Neuronal stem cell (in vitro differentiated cells): ENCODE data around the gene RPS6KA5.
A peak's percentile ranks its signal among the peaks of the same experiment; 100 is the strongest.
"Not testable (repeated sequence)": the region's sequence is repeated elsewhere in the genome, so short reads cannot be mapped to it uniquely, and the experiment has no call there.

ENCODE experiments used
- DNase-seq: peaks from one replicate; pipeline ENCODE4 v3.0.0-alpha.2; 2013; ENCODE audit warnings: low spot score
- H2AFZ ChIP-seq: one replicate; pipeline ENCODE4 v1.6.1; 2013; ENCODE audit warnings: mild to moderate bottlenecking, low read length, inconsistent platforms
- H2AK5ac ChIP-seq: 2 replicates; pipeline ENCODE4 v1.6.1; 2013; ENCODE audit warnings: low read depth, mild to moderate bottlenecking, inconsistent platforms, low read length, moderate library complexity, mixed read lengths
- H2BK120ac ChIP-seq: 2 replicates; pipeline ENCODE4 v1.6.1; 2013; ENCODE audit warnings: low read depth, mild to moderate bottlenecking, inconsistent platforms, low read length, moderate library complexity, mixed read lengths
- H2BK12ac ChIP-seq: one replicate; pipeline ENCODE4 v1.6.1; 2013; ENCODE audit warnings: low read length, inconsistent platforms
- H2BK15ac ChIP-seq: 2 replicates; pipeline ENCODE4 v1.6.1; 2013; ENCODE audit warnings: mild to moderate bottlenecking, low read length, inconsistent platforms, mixed read lengths
- H2BK5ac ChIP-seq: one replicate; pipeline ENCODE4 v1.6.1; 2013; ENCODE audit warnings: inconsistent platforms, mild to moderate bottlenecking, low read length, moderate library complexity
- H3K14ac ChIP-seq: one replicate; pipeline ENCODE4 v1.6.1; 2013; ENCODE audit warnings: low read length, inconsistent platforms
- H3K18ac ChIP-seq: 2 replicates; pipeline ENCODE4 v1.6.1; 2013; ENCODE audit warnings: low read length, inconsistent platforms
- H3K23ac ChIP-seq: 2 replicates; pipeline ENCODE4 v1.6.1; 2013; ENCODE audit warnings: low read depth, mild to moderate bottlenecking, mixed read lengths, low read length, inconsistent platforms; ENCODE audit not compliant: poor library complexity
- H3K27ac ChIP-seq: replicated peaks from 3 replicates; pipeline ENCODE4 v1.5.1; 2013; ENCODE audit warnings: low read length, inconsistent platforms
- H3K27me3 ChIP-seq, 3 experiments: 2 replicates each; pipeline ENCODE4 v1.6.1; 2013; ENCODE audit warnings: low read length in 3 of 3, mild to moderate bottlenecking in 2 of 3, inconsistent platforms in 1 of 3, low read depth in 1 of 3, mixed read lengths in 1 of 3, moderate library complexity in 1 of 3; ENCODE audit not compliant: control insufficient read depth in 3 of 3, insufficient read depth in 3 of 3
- H3K36me3 ChIP-seq, 2 donors: replicated peaks in 1 of 2; 2 replicates each; pipeline ENCODE4 v1.6.1; 2013; ENCODE audit warnings: low read length in 2 of 2; ENCODE audit not compliant: control insufficient read depth in 2 of 2, insufficient read depth in 2 of 2
- H3K4ac ChIP-seq: 2 replicates; pipeline ENCODE4 v1.6.1; 2013; ENCODE audit warnings: inconsistent platforms, mild to moderate bottlenecking, low read length, moderate library complexity
- H3K4me1 ChIP-seq, 2 donors: 1 replicate in 1 of 2; 2 replicates in 1 of 2; pipeline ENCODE4 v1.6.1; 2013; ENCODE audit warnings: low read length in 2 of 2, low read depth in 1 of 2; ENCODE audit not compliant: control insufficient read depth in 2 of 2, insufficient read depth in 1 of 2
- H3K4me2 ChIP-seq: one replicate; pipeline ENCODE4 v1.6.1; 2013; ENCODE audit warnings: mild to moderate bottlenecking, low read length, inconsistent platforms; ENCODE audit not compliant: insufficient read depth, poor library complexity, severe bottlenecking
- H3K4me3 ChIP-seq, 2 donors: 2 replicates each; pipeline ENCODE4 v1.5.1; 2013; ENCODE audit warnings: low read length in 2 of 2, mild to moderate bottlenecking in 2 of 2, inconsistent platforms in 1 of 2, moderate library complexity in 1 of 2
- H3K79me1 ChIP-seq: one replicate; pipeline ENCODE4 v1.6.1; 2013; ENCODE audit warnings: low read depth, mild to moderate bottlenecking, inconsistent platforms, low read length, moderate library complexity
- H3K9ac ChIP-seq: one replicate; pipeline ENCODE4 v1.6.1; 2013; ENCODE audit warnings: mild to moderate bottlenecking, low read depth, low read length, inconsistent platforms; ENCODE audit not compliant: poor library complexity
- H3K9me3 ChIP-seq, 2 donors: replicated peaks in 1 of 2; 2 replicates each; pipeline versions ENCODE3 to v1.6.1; 2013; ENCODE audit warnings: low read length in 2 of 2, mild to moderate bottlenecking in 2 of 2, inconsistent platforms in 1 of 2, low read depth in 1 of 2, mixed read lengths in 1 of 2, moderate library complexity in 1 of 2; ENCODE audit not compliant: control insufficient read depth in 2 of 2, insufficient read depth in 1 of 2
- H4K8ac ChIP-seq: one replicate; pipeline ENCODE4 v1.6.1; 2013; ENCODE audit warnings: low read depth, mild to moderate bottlenecking, inconsistent platforms, low read length, moderate library complexity
- H4K91ac ChIP-seq: one replicate; pipeline ENCODE4 v1.6.1; 2013; ENCODE audit warnings: low read length, low read depth, mild to moderate bottlenecking, inconsistent platforms; ENCODE audit not compliant: poor library complexity
- WGBS, 2 donors: extraction: QIAGEN DNeasy Blood & Tissue Kit; methylation state at CpG; one replicate each; pipeline ENCODE4 v1.1.7; 2013; ENCODE audit warnings: missing lambda C conversion rate in 2 of 2, mixed read lengths in 1 of 2; ENCODE audit not compliant: insufficient read length in 2 of 2, insufficient replicate concordance in 1 of 2; ENCODE audit errors: extremely low coverage in 2 of 2; 5-methylcytosine and 5-hydroxymethylcytosine counted together

RPS6KA5 gene

DNA sequence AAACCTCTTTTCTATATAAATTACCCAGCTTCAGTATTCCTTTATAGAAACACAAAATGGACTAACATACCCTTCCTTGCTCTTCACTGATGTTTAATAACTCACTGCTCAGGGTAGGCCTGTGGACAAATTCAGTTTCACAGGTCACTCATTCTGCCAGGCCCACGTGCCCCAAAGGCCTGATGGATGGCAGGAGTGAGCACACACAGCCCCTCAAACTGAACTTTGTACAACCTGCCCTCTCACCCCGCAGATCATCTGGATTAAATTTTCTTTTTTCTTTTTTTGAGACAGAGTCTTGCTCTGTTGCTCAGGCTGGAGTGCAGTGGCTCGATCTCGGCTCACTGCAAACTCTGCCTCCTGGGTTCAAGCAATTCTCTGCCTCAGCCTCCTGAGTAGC lies 219.8 kb downstream of the RPS6KA5 start:
- H3K36me3 ChIP-seq, H3K27ac ChIP-seq, H2AK5ac ChIP-seq, H3K4ac ChIP-seq, H2BK5ac ChIP-seq, H3K23ac ChIP-seq, H2BK12ac ChIP-seq, H3K9ac ChIP-seq, H3K18ac ChIP-seq, H3K27me3 ChIP-seq, H4K8ac ChIP-seq, H3K79me1 ChIP-seq, H3K9me3 ChIP-seq, DNase-seq, H3K4me1 ChIP-seq, H2AFZ ChIP-seq, H2BK120ac ChIP-seq, H3K14ac ChIP-seq, H3K4me2 ChIP-seq, H2BK15ac ChIP-seq, H4K91ac ChIP-seq, H3K4me3 ChIP-seq: not testable (repeated sequence)
- WGBS, 2 donors = no CpG with 5 or more reads among the region's 4 CpGs

DNA sequence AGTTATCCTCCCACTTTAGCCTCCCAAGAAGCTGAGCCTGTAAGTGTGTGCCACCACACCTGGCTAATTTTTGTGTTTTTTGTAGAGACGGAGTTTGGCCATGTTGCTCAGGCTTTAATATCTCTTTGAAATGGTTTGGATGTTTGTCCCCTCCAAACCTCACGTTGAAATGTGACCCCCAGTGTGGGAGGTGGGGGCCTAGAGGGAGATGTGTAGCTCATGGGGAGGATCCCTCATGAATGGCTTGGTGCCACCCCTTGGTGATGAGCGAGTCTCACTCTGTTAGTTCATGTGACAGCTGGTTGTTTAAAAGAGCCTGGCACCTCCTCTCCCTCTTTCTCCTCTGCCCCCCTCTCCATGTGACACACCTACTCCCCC lies 220.6 kb downstream of the RPS6KA5 start:
- Histone ChIP-seq H3K18ac (no peak overlapping the region), H3K9ac (no peak overlapping the region), H2AK5ac (no peak overlapping the region), H3K27ac (no peak overlapping the region), H2AFZ (no peak overlapping the region), H3K14ac (no peak overlapping the region), H3K27me3 (no peaks in the 10 kb centered on the region), H3K23ac (no peak overlapping the region), H3K4ac (no peak overlapping the region), H3K4me2 (no peak overlapping the region), H4K8ac (no peak overlapping the region), H2BK15ac (no peak overlapping the region), H3K4me1 (peaks cover 0 to 4% of the 10 kb centered on the region in 2 donors), H3K9me3 (no peaks in the 10 kb centered on the region), H3K79me1 (no peaks in the 10 kb centered on the region), H3K36me3 (no peaks in the 10 kb centered on the region), H3K4me3 (no peak overlapping the region), H2BK12ac (no peak overlapping the region), H4K91ac (no peak overlapping the region), H2BK5ac (no peak overlapping the region), H2BK120ac (no peak overlapping the region)
- no peak for DNase-seq
- WGBS, 2 donors = no CpG with 5 or more reads among the region's 3 CpGs

DNA sequence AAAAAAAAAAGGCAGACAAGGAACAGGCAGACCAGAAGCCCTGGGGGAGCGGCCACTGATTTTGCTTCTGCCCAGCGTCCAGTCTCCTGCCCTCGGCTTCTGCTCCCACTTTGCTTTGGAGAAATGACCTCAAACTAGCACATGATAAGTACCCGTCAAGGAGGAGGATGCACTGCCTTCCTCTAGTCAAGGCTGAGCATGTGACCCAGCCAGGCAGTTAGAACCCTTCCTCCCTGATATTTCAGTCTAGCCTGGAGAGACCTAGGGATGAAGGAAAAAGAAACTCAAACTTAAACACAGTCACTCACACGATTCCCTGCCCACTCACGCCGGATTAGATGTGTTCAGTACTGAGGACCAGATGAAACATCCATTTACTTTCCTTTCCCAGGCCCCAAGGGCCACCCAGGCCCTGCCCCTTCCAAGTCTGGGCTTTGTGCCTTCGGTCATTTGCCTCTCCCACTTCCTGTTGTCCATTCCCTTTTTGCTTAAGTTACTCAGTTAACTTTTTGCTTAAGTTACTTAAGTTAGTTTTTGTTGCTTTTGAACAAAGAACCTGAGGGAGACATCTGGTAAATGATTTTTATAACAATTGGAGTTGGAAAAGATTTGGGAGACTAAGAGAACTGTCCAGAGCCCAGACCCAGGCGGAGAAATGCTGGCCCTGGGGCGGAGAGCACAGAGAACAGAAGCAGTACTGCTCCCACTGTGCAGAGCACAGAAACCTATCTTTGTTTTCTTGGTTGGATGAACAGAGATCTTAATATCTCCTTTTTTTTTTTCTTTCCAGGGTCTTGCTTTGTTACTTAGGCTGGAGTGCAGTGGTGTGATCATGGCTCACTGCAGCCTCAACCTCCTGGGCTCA lies 221.2 kb downstream of the RPS6KA5 start:
- Histone ChIP-seq H3K14ac (no peak overlapping the region), H4K8ac (no peak overlapping the region), H3K4me1 (peaks cover 0 to 4% of the 10 kb centered on the region in 2 donors), H3K27me3 (no peaks in the 10 kb centered on the region), H2BK15ac (no peak overlapping the region), H2AK5ac (no peak overlapping the region), H2BK5ac (no peak overlapping the region), H3K36me3 (no peaks in the 10 kb centered on the region), H3K9me3 (no peaks in the 10 kb centered on the region), H3K4me2 (no peak overlapping the region), H2BK12ac (no peak overlapping the region), H3K27ac (no peak overlapping the region), H4K91ac (no peak overlapping the region), H2AFZ (peak overlapping the region; percentile 79), H3K23ac (no peak overlapping the region), H3K9ac (no peak overlapping the region), H3K4ac (no peak overlapping the region), H3K79me1 (no peaks in the 10 kb centered on the region), H3K18ac (no peak overlapping the region), H3K4me3 (no peak overlapping the region), H2BK120ac (no peak overlapping the region)
- DNase-seq = no peak
- WGBS, 2 donors = no CpG with 5 or more reads among the region's 10 CpGs

DNA sequence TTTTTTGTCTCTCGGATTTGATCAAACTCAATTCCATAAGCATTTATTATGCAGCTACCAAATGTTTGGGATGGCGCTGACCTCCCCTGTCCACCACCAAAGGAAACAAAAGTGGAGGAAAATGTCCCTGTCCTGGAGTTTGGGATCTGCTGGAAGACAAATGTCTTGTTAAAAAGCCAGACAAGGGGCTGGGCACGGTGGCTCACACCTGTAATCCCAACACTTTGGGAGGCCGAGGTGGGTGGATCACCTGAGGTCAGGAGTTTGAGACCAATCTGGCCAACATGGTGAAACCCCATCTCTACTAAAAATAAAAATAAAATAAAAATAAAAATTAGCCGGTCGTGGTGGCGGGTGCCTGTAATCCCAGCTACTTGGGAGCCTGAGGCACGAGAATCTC lies 221.9 kb downstream of the RPS6KA5 start:
- not testable (repeated sequence) for H3K79me1 ChIP-seq, H2AK5ac ChIP-seq, H3K14ac ChIP-seq, H3K27me3 ChIP-seq, H3K27ac ChIP-seq, H3K18ac ChIP-seq, H3K9ac ChIP-seq, H3K4me2 ChIP-seq, H3K4ac ChIP-seq, H3K36me3 ChIP-seq, H3K4me3 ChIP-seq, H2BK5ac ChIP-seq, H3K23ac ChIP-seq, H2BK12ac ChIP-seq, H3K9me3 ChIP-seq, H2BK120ac ChIP-seq, H4K91ac ChIP-seq, H4K8ac ChIP-seq, H2BK15ac ChIP-seq, H3K4me1 ChIP-seq, H2AFZ ChIP-seq, DNase-seq
- WGBS, 2 donors = no CpG with 5 or more reads among the region's 8 CpGs
